Ascending aorta (tissue), 2 donors: Measurements from ENCODE around the gene SLC25A15. TPM values are rescaled to one million over a fixed set of nuclear protein-coding genes. Genes with fewer than 3 reads are reported as not detected.

Experiments
- DNase-seq, 2 donors: peaks; one replicate each; pipeline ENCODE4 v3.0.0-alpha.2; 2019; ENCODE audit warnings: low spot score in 2 of 2
- H3K27ac ChIP-seq, 2 donors: fragments of 200-600 bp; sonication (generic); one replicate each; pipeline ENCODE4 v1.5.1; 2016 to 2017; ENCODE audit warnings: mild to moderate bottlenecking in 1 of 2
- H3K27me3 ChIP-seq: fragments of 200-600 bp; sonication (generic); one replicate; pipeline ENCODE4 v1.5.1; 2017
- H3K36me3 ChIP-seq, 2 donors: fragments of 200-600 bp; sonication (generic); one replicate each; pipeline ENCODE4 v1.5.1; 2016
- H3K4me1 ChIP-seq, 2 donors: fragments of 200-600 bp; sonication (generic); one replicate each; pipeline ENCODE4 v1.5.1; 2016 to 2017; ENCODE audit warnings: mild to moderate bottlenecking in 1 of 2
- H3K4me3 ChIP-seq, 2 donors: fragments of 200-600 bp; sonication (generic); one replicate each; pipeline ENCODE4 v1.5.1; 2016 to 2017; ENCODE audit warnings: mild to moderate bottlenecking in 1 of 2
- H3K9me3 ChIP-seq, 2 donors: fragments of 200-600 bp; sonication (generic); one replicate each; pipeline ENCODE4 v1.5.1; 2016
- CTCF ChIP-seq, 3 experiments: fragments of 200-600 bp in 2 of 3; fragments of 450-650 bp in 1 of 3; sonication (generic) in 2 of 3; IDR thresholded peaks; one replicate each; pipeline ENCODE4 v1.5.1; 2016 to 2019; ENCODE audit warnings: antibody characterized with exemption in 3 of 3, mild to moderate bottlenecking in 1 of 3, moderate library complexity in 1 of 3
- intact Hi-C: fragments of 100-400 bp; cut with DNase I; formaldehyde crosslinking; loops from one replicate; pipeline ENCODE4 v1.15.1; 2023
- total RNA-seq: library from RNA; depleted of rRNA; stranded (reverse); fragments of >200 nt; gene quantifications from one replicate; pipeline ENCODE4 v1.1.0, GENCODE V29; 2016

The SLC25A15 gene
- total RNA-seq, 1 donor from 2014 or later = 5.5 TPM

- TF ChIP-seq CTCF (IDR thresholded peaks at IDR 0.05) = no peak
- Histone ChIP-seq H3K27me3 (no peaks in the 10 kb centered on the region), H3K4me3 (no peak overlapping the region), H3K9me3 (no peaks in the 10 kb centered on the region), H3K36me3 (peaks cover 7 to 21% of the 10 kb centered on the region in 2 donors), H3K27ac (no peak overlapping the region), H3K4me1 (no peaks in the 10 kb centered on the region)
- no peak for DNase-seq
- intact Hi-C loops = no loop called here
These were observed 9.0 kb downstream of the SLC25A15 start for GRCh38 chr13:40798380-40798779.

GRCh38 chr13:40799508-40799907 is 10.1 kb downstream of the SLC25A15 start:
- H3K27me3 ChIP-seq = no peaks in the 10 kb centered on the region
- no peaks in the 10 kb centered on the region for H3K9me3 ChIP-seq
- no peak overlapping the region for H3K4me3 ChIP-seq
- intact Hi-C loops = no loop called here
- no peak for TF ChIP-seq CTCF (IDR thresholded peaks at IDR 0.05)
- H3K27ac ChIP-seq = no peak overlapping the region
- no peak for DNase-seq
- peaks cover 7 to 17% of the 10 kb centered on the region in 2 donors for H3K36me3 ChIP-seq
- H3K4me1 ChIP-seq = no peaks in the 10 kb centered on the region

GRCh38 chr13:40800559-40800958 is 11.1 kb downstream of the SLC25A15 start:
- no peaks in the 10 kb centered on the region for H3K4me1 ChIP-seq
- no peaks in the 10 kb centered on the region for H3K27me3 ChIP-seq
- H3K36me3 ChIP-seq = peaks cover 11 to 18% of the 10 kb centered on the region in 2 donors
- no peaks in the 10 kb centered on the region for H3K9me3 ChIP-seq
- no peak for TF ChIP-seq CTCF (IDR thresholded peaks at IDR 0.05)
- no peak overlapping the region for H3K27ac ChIP-seq
- intact Hi-C loops = no loop called here
- DNase-seq = no peak
- H3K4me3 ChIP-seq = no peak overlapping the region

- H3K9me3 ChIP-seq = no peaks in the 10 kb centered on the region
- no peak for TF ChIP-seq CTCF (IDR thresholded peaks at IDR 0.05)
- intact Hi-C loops = no loop called here
- no peak overlapping the region for H3K4me3 ChIP-seq
- H3K27me3 ChIP-seq = no peaks in the 10 kb centered on the region
- H3K36me3 ChIP-seq = peaks cover 16 to 22% of the 10 kb centered on the region in 2 donors
- H3K4me1 ChIP-seq = no peaks in the 10 kb centered on the region
- no peak overlapping the region for H3K27ac ChIP-seq
- DNase-seq = no peak
These were observed 12.1 kb downstream of the SLC25A15 start for GRCh38 chr13:40801255-40802217.

- Histone ChIP-seq H3K27ac (no peak overlapping the region), H3K4me1 (no peaks in the 10 kb centered on the region), H3K9me3 (no peaks in the 10 kb centered on the region), H3K4me3 (no peak overlapping the region), H3K27me3 (no peaks in the 10 kb centered on the region), H3K36me3 (peaks cover 17 to 30% of the 10 kb centered on the region in 2 donors)
- intact Hi-C loops = no loop called here
- TF ChIP-seq CTCF (IDR thresholded peaks at IDR 0.05) = no peak
- no peak for DNase-seq
These were observed 13.9 kb downstream of the SLC25A15 start for GRCh38 chr13:40803316-40803715.
